HCT116 (cell line): Measurements from ENCODE around the gene MARCKS. TPM values are rescaled to one million over a fixed set of nuclear protein-coding genes. Genes with fewer than 3 reads are reported as not detected.

Source experiments
- ATAC-seq: fragments of 200-7000 bp; cut with Tn5 transposase; 2 replicates; pipeline ENCODE4 v1.9.1; 2020; ENCODE audit warnings: mild to moderate bottlenecking, moderate library complexity
- BruUV-seq: library from RNA; stranded (reverse); fragments of 400-500 nt; replicated peaks from 2 replicates; lab custom pipeline; 2021; lab: Mats Ljungman, UMichigan
- CTCF ChIA-PET: fragments of 300-600 bp; sonication (Branson Sonifier 250); formaldehyde crosslinking; loops from one replicate; lab custom pipeline; 2021; ENCODE audit warnings: antibody characterized with exemption; lab: Charles Lee
- POLR2A ChIA-PET: fragments of 300-600, 350-600 bp; sonication (Branson Sonifier 250); formaldehyde crosslinking; loops from one replicate; lab custom pipeline; 2021; ENCODE audit warnings: antibody characterized with exemption; lab: Charles Lee
- RAD21 ChIA-PET, 2 experiments: fragments of 300-600 bp; sonication (Branson Sonifier 250); formaldehyde crosslinking; loops; one replicate each; lab custom pipeline; 2023; ENCODE audit warnings: low total read pairs in 2 of 2; ENCODE audit not compliant: uncharacterized antibody in 2 of 2, unreplicated experiment in 2 of 2, low non-redundant PET in 1 of 2; lab: Charles Lee
- DNase-seq: peaks from one replicate; pipeline ENCODE4 v3.0.0-alpha.2; 2010; ENCODE audit warnings: low read depth, low spot score
- H2AFZ ChIP-seq: fragments of 200-600 bp; shearing (Covaris generic), sonication (generic); 2 replicates; pipeline ENCODE4 v1.6.1; 2017; ENCODE audit warnings: low read depth, mixed run types, mixed read lengths, antibody characterized with exemption, low read length; ENCODE audit not compliant: poor library complexity, severe bottlenecking
- H3K27ac ChIP-seq: 2 replicates; pipeline ENCODE4 v1.5.1; 2012; ENCODE audit warnings: low read depth, low read length
- H3K27me3 ChIP-seq: fragments of 200-600 bp; sonication (generic); 2 replicates; pipeline ENCODE4 v1.6.1; 2016; ENCODE audit warnings: mixed run types, low read length, mixed read lengths; ENCODE audit not compliant: insufficient read depth
- H3K36me3 ChIP-seq, 2 experiments: fragments of 200-500 bp in 1 of 2; fragments of 200-600 bp in 1 of 2; sonication (Bioruptor generic) in 1 of 2; sonication (generic) in 1 of 2; 2 replicates each; pipeline versions ENCODE4 v1.5.1 to v1.6.1; 2014 to 2016; ENCODE audit warnings: low read length in 2 of 2, inconsistent platforms in 1 of 2, mixed read lengths in 1 of 2, mixed run types in 1 of 2; ENCODE audit not compliant: insufficient read depth in 2 of 2, control insufficient read depth in 1 of 2
- H3K4me1 ChIP-seq, 2 experiments: fragments of 200-600 bp in 1 of 2; sonication (generic) in 1 of 2; 2 replicates each; pipeline versions ENCODE4 v1.5.1 to v1.6.1; 2012 to 2017; ENCODE audit warnings: low read length in 2 of 2, inconsistent platforms in 1 of 2, mild to moderate bottlenecking in 1 of 2, mixed read lengths in 1 of 2, mixed run types in 1 of 2, moderate library complexity in 1 of 2; ENCODE audit not compliant: insufficient read depth in 2 of 2, control insufficient read depth in 1 of 2
- H3K4me2 ChIP-seq: fragments of 200-600 bp; sonication (generic); 2 replicates; pipeline ENCODE4 v1.6.1; 2017; ENCODE audit warnings: mixed run types, low read length, mixed read lengths
- H3K4me3 ChIP-seq, 2 experiments: fragments of 200-600 bp in 1 of 2; sonication (generic) in 1 of 2; replicated peaks in 1 of 2; 2 replicates each; pipeline ENCODE4 v1.5.1; 2011 to 2016; ENCODE audit warnings: low read length in 2 of 2, control low read depth in 1 of 2, low read depth in 1 of 2, mild to moderate bottlenecking in 1 of 2, mixed read lengths in 1 of 2, mixed run types in 1 of 2
- H3K79me2 ChIP-seq: fragments of 200-600 bp; sonication (generic); 2 replicates; pipeline ENCODE4 v1.6.1; 2017; ENCODE audit warnings: mild to moderate bottlenecking, mixed run types, low read length, moderate library complexity, mixed read lengths; ENCODE audit not compliant: insufficient read depth
- H3K9ac ChIP-seq: fragments of 200-600 bp; sonication (generic); 2 replicates; pipeline ENCODE4 v1.6.1; 2016; ENCODE audit warnings: low read length, mixed read lengths
- H3K9me2 ChIP-seq: fragments of 200-600 bp; sonication (generic), shearing (Covaris generic); 2 replicates; pipeline ENCODE4 v1.6.1; 2017; ENCODE audit warnings: mixed run types, mild to moderate bottlenecking, moderate library complexity; ENCODE audit not compliant: insufficient read depth
- H3K9me3 ChIP-seq, 2 experiments: fragments of 200-500 bp in 1 of 2; fragments of 200-600 bp in 1 of 2; sonication (Bioruptor generic) in 1 of 2; sonication (generic) in 1 of 2; 2 replicates each; pipeline ENCODE4 v1.6.1; 2014 to 2017; ENCODE audit warnings: low read length in 2 of 2, mixed read lengths in 2 of 2, inconsistent platforms in 1 of 2, low read depth in 1 of 2, mild to moderate bottlenecking in 1 of 2, mixed run types in 1 of 2, moderate library complexity in 1 of 2; ENCODE audit not compliant: control insufficient read depth in 1 of 2, insufficient read depth in 1 of 2
- H4K20me1 ChIP-seq: fragments of 200-600 bp; sonication (generic), shearing (Covaris generic); 2 replicates; pipeline ENCODE4 v1.6.1; 2017; ENCODE audit warnings: mixed run types, mild to moderate bottlenecking, moderate library complexity; ENCODE audit not compliant: insufficient read depth
- EZH2phosphoT487 ChIP-seq: fragments of 200-600 bp; IDR thresholded peaks from 2 replicates; pipeline ENCODE4 v1.6.1; 2018; ENCODE audit warnings: antibody characterized with exemption, borderline replicate concordance
- TCF7L2 ChIP-seq: IDR thresholded peaks from 2 replicates; pipeline ENCODE4 v1.7.0; 2011; ENCODE audit warnings: borderline replicate concordance, inconsistent platforms; ENCODE audit not compliant: insufficient read depth, insufficient read length; ENCODE audit errors: extremely low read depth
- YY1 ChIP-seq: IDR thresholded peaks from 2 replicates; pipeline ENCODE4 v1.6.1; 2011; ENCODE audit warnings: low read length, low read depth, moderate library complexity, mild to moderate bottlenecking; ENCODE audit not compliant: insufficient replicate concordance; ENCODE audit errors: extremely low read depth
- ZFX ChIP-seq: fragments of 450-650 bp; IDR thresholded peaks from 2 replicates; pipeline ENCODE4 v1.6.1; 2017
- intact Hi-C: fragments of 100-400 bp; cut with micrococcal nuclease; formaldehyde crosslinking; loops from 2 replicates; pipeline ENCODE4 v1.10.0; 2022
- total RNA-seq: library from RNA; stranded (reverse); gene quantifications from one replicate; pipeline ENCODE4 v1.2.1, GENCODE V29; 2021; ENCODE audit not compliant: unreplicated experiment
- TF ChIP-seq, protein P1 (sequence below): IDR thresholded peaks from 2 replicates; pipeline ENCODE4 v1.6.1; 2012

MARCKS gene
- total RNA-seq, 1 experiment from 2014 or later, result 25.7 TPM

DNA sequence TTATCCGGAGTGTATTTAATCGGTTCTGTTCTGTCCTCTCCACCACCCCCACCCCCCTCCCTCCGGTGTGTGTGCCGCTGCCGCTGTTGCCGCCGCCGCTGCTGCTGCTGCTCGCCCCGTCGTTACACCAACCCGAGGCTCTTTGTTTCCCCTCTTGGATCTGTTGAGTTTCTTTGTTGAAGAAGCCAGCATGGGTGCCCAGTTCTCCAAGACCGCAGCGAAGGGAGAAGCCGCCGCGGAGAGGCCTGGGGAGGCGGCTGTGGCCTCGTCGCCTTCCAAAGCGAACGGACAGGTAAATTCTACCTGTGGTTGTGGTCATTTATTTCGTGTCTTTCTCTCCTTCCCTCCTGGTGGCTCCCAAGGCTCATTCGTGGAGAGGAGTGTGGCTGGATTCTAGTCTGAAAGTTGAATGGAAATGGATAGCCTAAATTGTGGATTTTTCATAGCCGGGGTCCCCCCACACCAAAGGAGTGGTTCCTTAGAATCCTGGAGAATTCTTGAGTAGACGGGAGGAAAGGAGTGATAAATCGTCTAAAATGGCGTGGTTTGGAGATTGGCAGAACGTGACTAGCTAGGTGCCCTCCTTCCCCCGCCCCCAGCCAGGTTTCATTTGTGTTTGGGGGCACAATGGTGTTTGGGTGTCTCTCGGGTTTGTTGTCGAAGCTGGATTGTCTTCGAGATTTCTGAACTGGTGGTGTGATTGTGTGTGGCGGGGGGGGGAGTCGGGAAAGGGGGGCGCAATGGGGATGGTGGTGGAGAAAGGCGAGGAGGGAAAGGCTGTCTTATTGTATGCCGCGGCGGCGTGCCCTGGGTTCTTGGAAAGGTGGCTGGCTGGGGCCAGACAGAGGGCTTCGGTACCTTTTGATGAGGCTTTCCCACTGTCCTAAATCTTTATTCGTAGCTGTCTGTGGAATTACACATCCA, 673 bp downstream of the MARCKS start:
- Histone ChIP-seq H3K4me2 (peak overlapping the region; percentile 99), H3K36me3 (peaks cover 0 to 10% of the 10 kb centered on the region in 2 experiments; a peak in 3 of 4 replicates), H4K20me1 (no peaks in the 10 kb centered on the region), H3K9me3 (no peaks in the 10 kb centered on the region), H2AFZ (peak overlapping the region; percentile 73), H3K4me3 (peak overlapping the region; percentile 94 to 98), H3K9me2 (no peaks in the 10 kb centered on the region), H3K27ac (peak overlapping the region; percentile 79), H3K27me3 (no peaks in the 10 kb centered on the region), H3K9ac (peak overlapping the region; percentile 99), H3K4me1 (peaks cover 11 to 28% of the 10 kb centered on the region in 2 experiments; a peak in 3 of 4 replicates), H3K79me2 (peaks cover 37% of the 10 kb centered on the region)
- ATAC-seq (peak; percentile 21), DNase-seq (no peak)
- POLR2A ChIA-PET, result interaction anchor here (1.0 to 1.2 kb wide), 5 partner anchors 22 to 1078 kb away, joined by 3 to 4 read pairs (median 4); no protein-coding TSS in a partner anchor
- TSS peak; percentile 72 for BruUV-seq
- intact Hi-C loops, result loop anchor here (1.0 to 5.0 kb wide), 8 partner anchors 169 to 1078 kb away; no protein-coding TSS in a partner anchor
- TF ChIP-seq ZFX, result no peak
- TF ChIP-seq, protein P1, sequence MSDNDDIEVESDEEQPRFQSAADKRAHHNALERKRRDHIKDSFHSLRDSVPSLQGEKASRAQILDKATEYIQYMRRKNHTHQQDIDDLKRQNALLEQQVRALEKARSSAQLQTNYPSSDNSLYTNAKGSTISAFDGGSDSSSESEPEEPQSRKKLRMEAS, result peak; percentile 10
- peak; percentile 32 for TF ChIP-seq TCF7L2
- no peak for TF ChIP-seq EZH2phosphoT487
- peak; percentile 25 for TF ChIP-seq YY1
- CTCF ChIA-PET, result interaction anchor here (0.6 to 1.8 kb wide), 30 partner anchors 13 to 1611 kb away, joined by 3 to 17 read pairs (median 4); no protein-coding TSS in a partner anchor
- RAD21 ChIA-PET, result interaction anchor here (1.2 kb wide), 2 partner anchors 551 kb away, joined by 3 to 6 read pairs; no protein-coding TSS in a partner anchor
